HG03565 (cell line): ENCODE measurements around the gene RAB3GAP2.
"Not testable (repeated sequence)": the region's sequence is repeated elsewhere in the genome, so short reads cannot be mapped to it uniquely, and the experiment has no call there.

Experiments used
- ATAC-seq: cut with Tn5 transposase; IDR thresholded peaks from one replicate; pipeline ENCODE4 v1.9.1; 2021; ENCODE audit warnings: mild to moderate bottlenecking, moderate library complexity; ENCODE audit not compliant: unreplicated experiment

RAB3GAP2 gene

GRCh38 chr1:220239966-220240365 lies 32.3 kb downstream of the RAB3GAP2 start:
- no peak for ATAC-seq

GRCh38 chr1:220239213-220239612 lies 33.0 kb downstream of the RAB3GAP2 start:
- ATAC-seq, result no peak

- not testable (repeated sequence) for ATAC-seq
These were observed 36.0 kb downstream of the RAB3GAP2 start for GRCh38 chr1:220236278-220236677.

- ATAC-seq, result no peak
These were observed 36.8 kb downstream of the RAB3GAP2 start for GRCh38 chr1:220235462-220235861.

- no peak for ATAC-seq
These were observed 38.3 kb downstream of the RAB3GAP2 start for GRCh38 chr1:220233927-220234326.

GRCh38 chr1:220229771-220230170 lies 42.5 kb downstream of the RAB3GAP2 start:
- ATAC-seq, result no peak

- no peak for ATAC-seq
These were observed 44.9 kb downstream of the RAB3GAP2 start for GRCh38 chr1:220227393-220227792.

GRCh38 chr1:220226752-220227151 lies 45.5 kb downstream of the RAB3GAP2 start:
- ATAC-seq, result no peak

GRCh38 chr1:220225957-220226356 lies 46.3 kb downstream of the RAB3GAP2 start:
- no peak for ATAC-seq

GRCh38 chr1:220224611-220225124 lies 47.6 kb downstream of the RAB3GAP2 start:
- ATAC-seq, result no peak

GRCh38 chr1:220224033-220224432 lies 48.2 kb downstream of the RAB3GAP2 start:
- ATAC-seq, result no peak

- peak; percentile 26 for ATAC-seq
These were observed 49.3 kb downstream of the RAB3GAP2 start for GRCh38 chr1:220222939-220223338.

- ATAC-seq, result no peak
These were observed 50.6 kb downstream of the RAB3GAP2 start for GRCh38 chr1:220221670-220222069.

- ATAC-seq, result no peak
These were observed 51.0 kb downstream of the RAB3GAP2 start for GRCh38 chr1:220221269-220221668.

- not testable (repeated sequence) for ATAC-seq
These were observed 51.6 kb downstream of the RAB3GAP2 start for GRCh38 chr1:220220699-220221040.

GRCh38 chr1:220219865-220220698 lies 52.2 kb downstream of the RAB3GAP2 start:
- peak; percentile 50 for ATAC-seq

- no peak for ATAC-seq
These were observed 53.2 kb downstream of the RAB3GAP2 start for GRCh38 chr1:220219136-220219442.

GRCh38 chr1:220218397-220219135 lies 53.7 kb downstream of the RAB3GAP2 start:
- ATAC-seq, result peak; percentile 34

GRCh38 chr1:220217383-220217988 lies 54.8 kb downstream of the RAB3GAP2 start:
- ATAC-seq, result no peak

- no peak for ATAC-seq
These were observed 58.8 kb downstream of the RAB3GAP2 start for GRCh38 chr1:220213382-220213983.

GRCh38 chr1:220207411-220207810 lies 64.8 kb downstream of the RAB3GAP2 start:
- no peak for ATAC-seq
